HuH-7.5 (cell line): ENCODE data around the gene CD9.
"Not testable (repeated sequence)": the region's sequence is repeated elsewhere in the genome, so short reads cannot be mapped to it uniquely, and the experiment has no call there.

Experiments used
- DNase-seq: peaks from one replicate; pipeline ENCODE4 v3.0.0; 2011; ENCODE audit warnings: low spot score

The CD9 gene

DNA sequence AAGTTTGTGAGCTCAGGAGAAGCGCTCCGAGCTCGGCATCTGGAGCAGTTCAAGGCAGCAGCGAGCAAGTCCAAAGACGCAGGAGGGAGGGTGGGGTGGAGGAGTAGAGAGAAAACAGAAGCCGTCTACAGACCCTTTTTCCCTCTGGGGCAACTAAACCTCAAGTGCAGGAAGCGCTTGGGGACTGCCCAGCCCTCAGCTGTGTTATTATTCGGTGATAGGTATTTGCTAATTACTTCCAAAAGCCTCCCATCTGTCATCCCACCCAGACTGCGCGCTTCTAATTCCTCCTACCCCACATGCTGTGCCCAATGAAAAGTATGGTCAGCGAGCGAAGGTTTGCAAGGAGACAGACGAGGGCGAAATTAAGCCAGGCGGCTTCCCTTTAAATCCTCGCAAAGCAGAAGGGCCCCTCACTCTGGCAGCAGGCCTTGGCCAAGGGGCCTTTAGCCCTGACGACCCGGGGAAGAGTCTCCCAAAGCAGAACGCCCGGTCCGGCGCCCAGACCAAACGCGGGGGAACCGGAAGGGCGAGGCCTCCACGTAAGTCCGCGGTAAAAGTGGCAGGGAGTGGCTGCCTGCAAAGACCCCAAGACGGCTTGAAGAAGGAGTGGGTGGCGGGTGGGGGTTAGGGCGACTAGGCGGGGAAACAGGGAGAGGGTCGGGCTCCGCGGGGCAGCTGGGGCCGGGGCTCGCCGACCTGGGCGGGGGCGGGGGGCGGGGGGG lies 507 bp upstream of the CD9 start:
- peak; percentile 36 for DNase-seq

- DNase-seq = peak; percentile 54
These were observed 1.0 kb downstream of the CD9 start for GRCh38 chr12:6201213-6201608.

DNA sequence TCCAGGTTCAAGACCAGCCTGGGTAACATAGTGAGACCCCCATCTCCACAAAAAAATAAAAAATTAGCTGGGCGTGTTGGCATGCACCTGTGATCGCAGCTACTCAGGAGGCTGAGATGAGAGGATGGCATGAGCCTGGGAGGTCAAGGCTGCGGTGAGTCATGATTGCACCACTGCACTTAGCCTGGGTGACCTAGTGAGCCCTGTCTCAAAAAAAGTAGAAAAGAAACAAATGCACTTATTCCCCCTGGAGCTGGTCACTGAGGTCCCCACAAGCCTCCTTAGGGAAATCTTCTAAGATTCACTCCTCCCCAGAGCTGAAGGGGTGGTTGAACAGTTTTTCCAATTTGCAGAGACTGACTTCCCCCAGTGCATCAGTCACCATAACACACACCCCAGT lies 1.6 kb downstream of the CD9 start:
- DNase-seq = no peak

DNA sequence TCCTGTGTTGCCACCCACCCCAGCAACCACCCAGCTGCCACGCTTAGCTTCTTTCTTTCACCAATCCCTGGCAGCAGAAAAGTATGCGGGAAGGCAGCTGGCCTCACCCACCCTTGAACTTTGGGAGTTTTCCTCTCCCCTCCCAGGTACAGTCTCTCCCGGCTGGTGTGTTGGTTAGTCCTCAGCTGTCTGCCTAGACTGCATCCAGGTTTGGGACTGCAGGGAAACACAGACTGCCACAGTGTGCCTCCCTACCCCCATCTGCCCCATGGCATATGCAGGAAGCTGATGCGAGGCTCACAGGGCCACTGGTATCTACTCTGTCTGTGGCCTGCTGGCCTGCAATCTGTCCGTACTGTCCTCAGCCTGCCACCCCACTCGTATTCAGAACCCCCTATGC lies 2.1 kb downstream of the CD9 start:
- DNase-seq = no peak

- DNase-seq = no peak
These were observed 2.6 kb downstream of the CD9 start for GRCh38 chr12:6202846-6203245.

GRCh38 chr12:6203601-6204000 lies 3.4 kb downstream of the CD9 start:
- no peak for DNase-seq

- DNase-seq = no peak
These were observed 4.4 kb downstream of the CD9 start for GRCh38 chr12:6204533-6205143.

- no peak for DNase-seq
These were observed 4.9 kb downstream of the CD9 start for GRCh38 chr12:6205144-6205539.

DNA sequence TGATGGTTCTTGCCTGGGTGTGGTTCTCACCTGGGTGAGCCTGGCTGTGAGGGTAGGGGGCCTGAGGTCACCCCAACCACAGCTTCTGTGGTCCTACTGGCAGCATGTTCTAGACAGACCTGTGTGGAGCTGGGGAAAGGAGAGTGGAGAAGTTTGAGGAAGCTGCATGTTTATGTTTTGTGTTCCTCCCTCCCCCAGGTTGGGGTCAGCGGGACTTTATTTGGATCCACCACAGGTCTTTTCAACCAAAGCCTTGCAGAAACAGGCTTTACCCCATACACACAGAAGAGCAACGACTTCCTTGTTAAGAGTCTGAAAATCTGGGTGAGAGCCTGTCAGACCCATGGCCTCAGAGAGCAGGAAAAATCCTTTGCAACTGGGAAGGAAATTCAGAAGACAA lies 5.6 kb downstream of the CD9 start:
- DNase-seq = no peak

DNA sequence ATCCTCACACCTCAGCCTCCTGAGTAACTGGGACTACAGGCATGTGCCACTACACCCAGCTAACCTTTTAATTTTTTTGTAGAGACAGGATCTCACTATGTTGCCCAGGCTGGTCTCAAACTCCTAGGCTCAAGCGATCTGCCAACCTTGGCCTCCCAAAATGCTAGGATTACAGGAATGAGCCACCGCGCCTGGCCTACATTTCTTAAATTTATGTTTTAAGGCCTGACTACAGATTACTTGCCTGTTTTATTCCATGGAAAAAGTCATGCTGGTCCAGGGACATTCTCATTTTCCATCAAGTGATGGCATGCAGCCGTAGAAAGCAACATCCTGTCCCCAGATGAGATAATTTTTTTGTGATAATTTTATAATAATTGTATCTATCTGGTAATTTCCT lies 6.1 kb downstream of the CD9 start:
- no peak for DNase-seq

DNA sequence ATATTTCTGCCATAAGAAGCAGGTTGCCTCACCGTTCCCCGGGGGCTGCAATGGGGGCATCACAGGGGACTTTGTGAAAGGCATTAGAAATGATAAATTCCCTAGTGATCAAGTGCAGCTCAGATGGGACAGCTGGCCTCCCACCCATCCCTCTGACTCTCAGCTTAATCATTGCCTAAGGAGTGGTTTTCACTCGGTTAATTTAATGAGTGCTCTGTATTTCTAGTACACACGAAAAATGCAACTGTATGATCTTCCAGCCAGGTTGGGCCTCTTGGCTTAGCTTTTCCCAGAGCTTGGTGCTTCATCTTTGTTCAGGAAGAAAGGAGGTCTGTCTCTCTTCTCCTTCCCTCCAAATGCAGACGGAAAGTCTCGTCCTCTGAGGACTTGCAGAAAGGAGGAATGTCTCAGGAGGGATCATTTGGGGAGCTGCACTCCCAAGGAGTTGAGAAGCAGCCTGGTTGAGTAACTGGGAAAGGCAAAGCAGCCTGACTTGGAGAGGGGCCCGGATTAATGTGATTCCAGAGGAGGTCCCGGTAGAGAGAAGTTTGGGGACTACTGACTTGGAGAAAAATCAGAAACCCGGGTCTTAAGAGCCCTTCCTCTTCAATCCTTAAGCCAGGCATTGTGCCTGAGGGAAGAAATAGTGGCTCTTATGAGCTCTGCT lies 7.2 kb downstream of the CD9 start:
- DNase-seq = no peak

- DNase-seq = no peak
These were observed 7.9 kb downstream of the CD9 start for GRCh38 chr12:6208130-6208529.

GRCh38 chr12:6209428-6209827 lies 9.2 kb downstream of the CD9 start:
- not testable (repeated sequence) for DNase-seq

- DNase-seq = no peak
These were observed 11.2 kb downstream of the CD9 start for GRCh38 chr12:6211421-6211869.

DNA sequence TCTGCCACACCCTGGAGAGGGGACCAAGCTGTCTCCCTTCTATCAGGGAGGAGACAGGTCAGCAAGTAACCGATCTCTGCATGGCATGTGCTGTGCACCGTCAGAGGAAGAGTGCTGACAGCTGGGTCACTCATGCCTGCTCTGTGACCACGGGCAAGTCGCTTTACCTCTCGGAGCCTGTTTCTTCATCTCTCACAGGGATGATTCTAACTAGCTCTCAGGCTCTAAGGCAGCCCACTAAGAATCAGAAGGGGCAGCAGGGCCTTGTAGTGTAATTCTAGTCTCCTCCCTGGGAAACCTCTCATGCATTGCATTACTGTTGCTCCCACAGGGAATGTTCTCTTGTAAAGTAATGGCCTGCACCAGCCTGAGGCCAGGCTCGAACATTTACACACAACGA lies 11.9 kb downstream of the CD9 start:
- DNase-seq = no peak

- DNase-seq = no peak
These were observed 13.8 kb downstream of the CD9 start for GRCh38 chr12:6213969-6214368.

DNA sequence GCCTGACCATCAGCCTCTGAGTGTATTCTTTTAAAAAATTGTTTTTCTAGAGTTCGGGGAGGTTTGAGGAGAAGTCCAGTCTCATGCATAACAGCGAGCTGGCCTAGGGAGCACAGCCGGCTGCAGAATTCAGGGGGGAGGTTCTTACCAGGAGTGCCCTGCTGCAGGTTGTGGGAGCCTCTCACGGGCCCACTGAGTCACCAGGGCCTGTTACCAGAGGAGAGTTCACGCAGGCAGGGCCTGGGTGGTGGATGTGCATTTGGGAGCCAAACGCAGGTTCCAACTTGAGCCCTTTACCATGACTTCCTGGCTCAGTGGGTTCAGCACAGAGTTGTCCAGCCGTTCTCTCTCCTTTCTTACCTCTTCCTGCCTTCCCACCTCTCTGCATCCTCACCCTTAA lies 14.4 kb downstream of the CD9 start:
- DNase-seq = no peak

- DNase-seq = no peak
These were observed 15.1 kb downstream of the CD9 start for GRCh38 chr12:6215120-6215807.

DNA sequence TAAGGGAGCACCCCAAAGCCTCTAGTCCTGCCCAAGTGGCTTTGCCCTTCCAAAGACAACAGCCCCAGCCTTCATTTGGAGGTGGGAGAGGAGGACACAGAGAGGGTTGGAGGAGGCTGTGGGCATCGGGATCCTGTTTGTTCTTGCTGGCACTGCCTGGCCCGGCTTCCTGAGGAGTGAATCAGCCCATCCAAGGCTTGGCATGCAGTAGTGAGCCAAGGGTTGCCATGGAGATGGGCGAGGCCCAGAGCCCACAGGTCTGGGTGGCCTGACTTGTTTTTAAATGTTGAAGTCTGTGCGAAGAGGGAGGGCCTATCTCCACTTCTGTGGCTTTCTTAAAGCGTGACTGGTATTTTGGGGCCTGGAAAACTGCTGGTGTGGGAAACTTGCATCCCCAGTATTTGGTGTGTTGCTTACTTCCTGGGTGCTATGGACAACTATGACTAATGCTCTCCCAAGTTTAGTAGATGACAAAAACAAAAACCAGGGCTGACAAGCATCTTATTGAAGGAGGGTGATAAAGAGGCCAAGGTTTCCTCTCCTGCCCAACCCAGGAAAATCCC lies 15.8 kb downstream of the CD9 start:
- no peak for DNase-seq

DNA sequence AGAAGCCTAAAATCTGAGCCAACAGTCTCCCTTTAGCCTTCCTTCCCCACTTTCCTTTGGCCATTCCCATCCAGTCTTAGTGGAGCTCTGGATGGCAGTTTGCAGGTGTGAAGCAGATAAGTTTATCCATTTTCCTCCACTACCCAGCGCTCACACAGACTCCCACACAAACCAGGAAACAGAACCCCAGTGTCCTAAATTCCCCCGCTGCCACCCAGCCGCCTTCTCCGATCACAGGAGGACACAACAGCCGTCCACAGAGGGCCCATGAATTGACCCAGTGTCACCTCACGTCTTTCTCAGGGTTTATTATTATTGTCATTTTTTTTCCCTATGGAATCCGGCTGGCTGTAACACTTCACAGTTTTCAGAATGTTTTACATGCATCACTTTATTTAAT lies 16.4 kb downstream of the CD9 start:
- no peak for DNase-seq

GRCh38 chr12:6218347-6218925 lies 18.2 kb downstream of the CD9 start:
- DNase-seq = no peak

- DNase-seq = no peak
These were observed 19.8 kb downstream of the CD9 start for GRCh38 chr12:6219980-6220379.
